HL-60 (cell line): ENCODE data around the gene FOXF1.

Source experiments
- DNase-seq, 2 experiments: peaks; one replicate each; pipeline ENCODE4 v3.0.0-alpha.2; 2010 to 2020; ENCODE audit warnings: low read depth in 1 of 2, low spot score in 1 of 2
- H3K27ac ChIP-seq: fragments of 250-450 bp; sonication (Bioruptor Pico); replicated peaks from 2 replicates; pipeline ENCODE4 v1.5.1; 2020; ENCODE audit warnings: mild to moderate bottlenecking, moderate library complexity
- H3K27me3 ChIP-seq: fragments of 250-450 bp; sonication (Bioruptor Pico); 2 replicates; pipeline ENCODE4 v1.5.1; 2021; ENCODE audit warnings: mild to moderate bottlenecking, moderate library complexity; ENCODE audit not compliant: insufficient read depth, poor library complexity, severe bottlenecking
- H3K4me3 ChIP-seq: replicated peaks from 2 replicates; pipeline ENCODE4 v1.5.1; 2011; ENCODE audit warnings: mild to moderate bottlenecking, control low read depth, low read length; ENCODE audit not compliant: insufficient read depth
- GABPA ChIP-seq: IDR thresholded peaks from 2 replicates; pipeline ENCODE4 v1.6.1; 2012; ENCODE audit warnings: low read depth
- POLR2AphosphoS5 ChIP-seq: IDR thresholded peaks from 2 replicates; pipeline ENCODE4 v1.6.1; 2012; ENCODE audit warnings: low read depth
- SPI1 ChIP-seq: IDR thresholded peaks from 2 replicates; pipeline ENCODE4 v1.6.1; 2012; ENCODE audit warnings: low read depth, mild to moderate bottlenecking, borderline replicate concordance
- TF ChIP-seq, protein P1 (sequence below): IDR thresholded peaks from one replicate; pipeline ENCODE4 v1.5.1; 2011; ENCODE audit warnings: low read length, control low read depth, inconsistent platforms; ENCODE audit not compliant: insufficient read depth
- TF ChIP-seq, protein P2 (sequence below): IDR thresholded peaks from 2 replicates; pipeline ENCODE4 v1.6.1; 2012; ENCODE audit warnings: low read depth; ENCODE audit not compliant: insufficient replicate concordance

The FOXF1 gene

DNA sequence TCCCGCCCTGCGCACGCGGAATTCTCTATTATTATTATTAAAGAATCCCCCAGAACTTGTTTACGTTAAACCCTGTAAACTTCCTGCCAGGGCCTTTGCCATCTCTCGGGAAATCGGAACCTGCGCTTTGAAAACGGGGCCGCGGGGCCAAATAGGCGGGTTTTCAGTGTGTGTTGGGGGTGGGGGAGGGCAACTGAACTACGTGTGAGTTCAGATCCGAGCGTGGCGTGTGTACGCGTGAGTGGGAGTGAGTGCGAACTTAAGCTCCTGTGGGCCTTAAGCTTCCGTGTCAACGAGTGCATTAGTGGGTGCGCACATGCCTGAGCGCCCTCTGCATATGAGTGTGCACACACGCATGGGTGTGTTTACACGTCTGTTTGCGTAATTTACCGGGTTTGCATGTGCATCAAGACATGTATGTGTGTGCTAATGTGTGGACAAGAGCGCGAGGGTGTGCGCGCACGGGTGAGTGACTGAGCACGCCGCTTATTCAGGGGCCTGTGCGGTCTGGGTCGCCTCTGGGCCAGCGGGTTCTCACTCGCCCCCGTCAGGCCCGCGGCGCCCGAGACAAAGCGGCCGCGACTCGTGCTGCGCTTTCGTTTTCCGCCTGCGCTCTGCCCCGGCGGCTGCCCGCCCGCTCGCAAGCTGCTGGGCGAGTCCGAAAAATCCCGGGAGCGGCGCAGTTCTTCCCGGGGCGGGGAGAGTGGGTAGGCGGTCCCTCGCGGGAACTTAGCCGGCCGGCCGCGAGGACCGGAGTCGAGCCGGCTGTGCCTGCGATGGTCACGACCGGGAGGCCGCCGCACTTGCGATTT, 1.2 kb upstream of the FOXF1 start:
- H3K27ac ChIP-seq, result no peak overlapping the region
- no peak for DNase-seq
- H3K4me3 ChIP-seq, result peak overlapping the region; percentile 28
- TF ChIP-seq POLR2AphosphoS5 (no peak), GABPA (no peak), SPI1 (no peak)
- TF ChIP-seq, protein P1, sequence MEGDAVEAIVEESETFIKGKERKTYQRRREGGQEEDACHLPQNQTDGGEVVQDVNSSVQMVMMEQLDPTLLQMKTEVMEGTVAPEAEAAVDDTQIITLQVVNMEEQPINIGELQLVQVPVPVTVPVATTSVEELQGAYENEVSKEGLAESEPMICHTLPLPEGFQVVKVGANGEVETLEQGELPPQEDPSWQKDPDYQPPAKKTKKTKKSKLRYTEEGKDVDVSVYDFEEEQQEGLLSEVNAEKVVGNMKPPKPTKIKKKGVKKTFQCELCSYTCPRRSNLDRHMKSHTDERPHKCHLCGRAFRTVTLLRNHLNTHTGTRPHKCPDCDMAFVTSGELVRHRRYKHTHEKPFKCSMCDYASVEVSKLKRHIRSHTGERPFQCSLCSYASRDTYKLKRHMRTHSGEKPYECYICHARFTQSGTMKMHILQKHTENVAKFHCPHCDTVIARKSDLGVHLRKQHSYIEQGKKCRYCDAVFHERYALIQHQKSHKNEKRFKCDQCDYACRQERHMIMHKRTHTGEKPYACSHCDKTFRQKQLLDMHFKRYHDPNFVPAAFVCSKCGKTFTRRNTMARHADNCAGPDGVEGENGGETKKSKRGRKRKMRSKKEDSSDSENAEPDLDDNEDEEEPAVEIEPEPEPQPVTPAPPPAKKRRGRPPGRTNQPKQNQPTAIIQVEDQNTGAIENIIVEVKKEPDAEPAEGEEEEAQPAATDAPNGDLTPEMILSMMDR, result no peak
- TF ChIP-seq, protein P2, sequence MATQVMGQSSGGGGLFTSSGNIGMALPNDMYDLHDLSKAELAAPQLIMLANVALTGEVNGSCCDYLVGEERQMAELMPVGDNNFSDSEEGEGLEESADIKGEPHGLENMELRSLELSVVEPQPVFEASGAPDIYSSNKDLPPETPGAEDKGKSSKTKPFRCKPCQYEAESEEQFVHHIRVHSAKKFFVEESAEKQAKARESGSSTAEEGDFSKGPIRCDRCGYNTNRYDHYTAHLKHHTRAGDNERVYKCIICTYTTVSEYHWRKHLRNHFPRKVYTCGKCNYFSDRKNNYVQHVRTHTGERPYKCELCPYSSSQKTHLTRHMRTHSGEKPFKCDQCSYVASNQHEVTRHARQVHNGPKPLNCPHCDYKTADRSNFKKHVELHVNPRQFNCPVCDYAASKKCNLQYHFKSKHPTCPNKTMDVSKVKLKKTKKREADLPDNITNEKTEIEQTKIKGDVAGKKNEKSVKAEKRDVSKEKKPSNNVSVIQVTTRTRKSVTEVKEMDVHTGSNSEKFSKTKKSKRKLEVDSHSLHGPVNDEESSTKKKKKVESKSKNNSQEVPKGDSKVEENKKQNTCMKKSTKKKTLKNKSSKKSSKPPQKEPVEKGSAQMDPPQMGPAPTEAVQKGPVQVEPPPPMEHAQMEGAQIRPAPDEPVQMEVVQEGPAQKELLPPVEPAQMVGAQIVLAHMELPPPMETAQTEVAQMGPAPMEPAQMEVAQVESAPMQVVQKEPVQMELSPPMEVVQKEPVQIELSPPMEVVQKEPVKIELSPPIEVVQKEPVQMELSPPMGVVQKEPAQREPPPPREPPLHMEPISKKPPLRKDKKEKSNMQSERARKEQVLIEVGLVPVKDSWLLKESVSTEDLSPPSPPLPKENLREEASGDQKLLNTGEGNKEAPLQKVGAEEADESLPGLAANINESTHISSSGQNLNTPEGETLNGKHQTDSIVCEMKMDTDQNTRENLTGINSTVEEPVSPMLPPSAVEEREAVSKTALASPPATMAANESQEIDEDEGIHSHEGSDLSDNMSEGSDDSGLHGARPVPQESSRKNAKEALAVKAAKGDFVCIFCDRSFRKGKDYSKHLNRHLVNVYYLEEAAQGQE, result no peak
- peaks cover 24% of the 10 kb centered on the region for H3K27me3 ChIP-seq

DNA sequence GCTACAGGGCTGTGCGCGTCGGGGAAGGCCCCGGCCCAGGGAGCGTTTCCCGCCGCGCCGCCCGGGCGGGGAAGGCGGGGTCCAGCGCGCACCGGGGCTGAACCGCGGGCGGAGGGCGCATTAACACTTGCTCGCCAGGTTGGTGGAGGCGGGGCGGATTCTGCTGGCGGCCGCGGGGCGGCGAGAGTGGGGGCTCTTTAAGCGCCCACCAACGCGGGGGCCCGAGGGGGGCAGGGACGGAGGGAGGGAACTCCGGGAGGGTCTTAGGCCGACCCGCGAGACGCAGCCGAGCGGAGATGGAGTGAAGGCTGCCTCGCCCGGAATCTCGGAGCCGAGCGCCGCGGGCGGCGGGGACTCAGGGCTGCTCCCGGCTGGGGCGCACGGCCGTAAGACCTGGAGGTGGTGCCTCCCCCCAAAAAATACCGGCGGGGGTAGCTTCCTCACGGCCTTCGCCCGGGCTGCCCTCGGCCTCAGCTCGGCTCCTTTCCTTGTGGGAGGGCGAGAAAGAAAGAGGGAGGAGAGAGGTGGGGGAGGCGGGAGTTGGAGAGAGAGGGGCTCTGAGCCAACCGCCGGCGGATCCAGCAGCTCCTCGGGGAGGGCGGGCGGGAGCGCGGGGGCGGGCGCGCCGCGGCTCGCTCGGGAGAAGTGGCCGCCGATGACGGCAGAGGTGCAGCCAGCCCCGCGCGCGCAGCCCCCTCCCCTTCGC, 415 bp upstream of the FOXF1 start:
- DNase-seq, result no peak
- Histone ChIP-seq H3K27ac (no peak overlapping the region), H3K4me3 (peak overlapping the region; percentile 28), H3K27me3 (peaks cover 18% of the 10 kb centered on the region)
- TF ChIP-seq, protein P2, result no peak
- no peak for TF ChIP-seq GABPA
- TF ChIP-seq POLR2AphosphoS5, result no peak
- TF ChIP-seq, protein P1, result no peak
- TF ChIP-seq SPI1, result no peak

DNA sequence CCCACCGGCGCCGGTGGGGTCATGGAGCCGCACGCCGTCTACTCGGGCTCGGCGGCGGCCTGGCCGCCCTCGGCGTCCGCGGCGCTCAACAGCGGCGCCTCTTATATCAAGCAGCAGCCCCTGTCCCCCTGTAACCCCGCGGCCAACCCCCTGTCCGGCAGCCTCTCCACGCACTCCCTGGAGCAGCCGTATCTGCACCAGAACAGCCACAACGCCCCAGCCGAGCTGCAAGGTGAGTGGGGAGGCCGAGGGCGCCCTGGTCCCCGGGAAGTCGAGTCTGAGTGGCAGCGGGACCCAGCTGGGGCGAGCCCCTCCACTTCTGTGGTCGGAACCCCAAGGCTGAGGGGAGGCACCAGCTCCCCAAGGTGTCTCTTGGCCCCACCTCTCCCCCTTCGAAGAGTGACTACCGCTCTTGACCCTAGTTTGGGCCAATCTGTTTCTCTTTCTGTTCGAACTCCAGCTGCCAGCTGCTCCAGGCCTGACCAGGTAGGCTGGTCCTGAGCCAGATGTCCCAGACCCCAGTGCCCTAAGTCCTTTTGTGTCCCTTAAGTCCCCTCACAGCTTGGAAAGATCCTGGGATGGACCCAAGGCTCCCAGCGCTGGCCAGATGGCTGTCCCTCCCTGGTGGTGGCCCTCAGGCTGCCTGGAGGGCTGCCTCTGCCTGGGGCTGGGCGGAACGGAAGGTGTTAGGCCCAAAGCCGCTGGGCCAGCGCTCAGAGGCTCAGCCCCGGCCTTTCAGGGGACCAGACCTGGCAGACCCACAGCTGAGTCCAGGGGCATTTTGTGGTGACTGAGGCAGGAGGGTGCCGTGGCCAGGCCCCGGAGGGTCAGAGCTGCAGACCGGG, 1.2 kb downstream of the FOXF1 start:
- H3K4me3 ChIP-seq, result no peak overlapping the region
- H3K27me3 ChIP-seq, result peaks cover 18% of the 10 kb centered on the region
- no peak overlapping the region for H3K27ac ChIP-seq

More for the DNA sequence above, 1.2 kb downstream of the FOXF1 start:
- TF ChIP-seq POLR2AphosphoS5 (no peak), GABPA (no peak), SPI1 (no peak)
- TF ChIP-seq, protein P2, result no peak
- TF ChIP-seq, protein P1, result no peak
- DNase-seq, result no peak
